CD8-positive, alpha-beta memory T cell (primary cell): Measurements from ENCODE around the gene SEC14L5. TPM values are rescaled to one million over a fixed set of nuclear protein-coding genes. Genes with fewer than 3 reads are reported as not detected.

Experiments
- CTCF ChIA-PET: fragments of 350-600 bp; sonication (Branson Sonifier 250); formaldehyde crosslinking; loops from one replicate; lab custom pipeline; 2021; ENCODE audit warnings: antibody characterized with exemption; lab: Charles Lee
- POLR2A ChIA-PET: fragments of 350-600 bp; sonication (Branson Sonifier 250); formaldehyde crosslinking; loops from one replicate; lab custom pipeline; 2021; ENCODE audit warnings: antibody characterized with exemption; lab: Charles Lee
- DNase-seq, 5 donors: peaks; one replicate each; pipeline versions ENCODE4 v3.0.0 to v3.0.0-alpha.2; 2020 to 2022; ENCODE audit warnings: mixed read lengths in 1 of 5
- H3K27ac ChIP-seq: one replicate; pipeline ENCODE4 v1.7.0; 2013; ENCODE audit warnings: low read depth, mild to moderate bottlenecking, low read length, moderate library complexity
- H3K27me3 ChIP-seq: 2 replicates; pipeline ENCODE4 v1.7.0; 2013; ENCODE audit warnings: low read length, mild to moderate bottlenecking; ENCODE audit not compliant: insufficient read depth, poor library complexity, severe bottlenecking
- H3K36me3 ChIP-seq: 2 replicates; pipeline ENCODE4 v1.7.0; 2013; ENCODE audit warnings: mild to moderate bottlenecking, low read length, moderate library complexity; ENCODE audit not compliant: insufficient read depth
- H3K4me1 ChIP-seq: 2 replicates; pipeline ENCODE4 v1.7.0; 2013; ENCODE audit warnings: mild to moderate bottlenecking, low read length, moderate library complexity; ENCODE audit not compliant: insufficient read depth
- H3K4me3 ChIP-seq: 2 replicates; pipeline ENCODE4 v1.7.0; 2013; ENCODE audit warnings: mild to moderate bottlenecking, low read length
- H3K9me3 ChIP-seq: 2 replicates; pipeline ENCODE4 v1.7.0; 2013; ENCODE audit warnings: mild to moderate bottlenecking, low read length
- H3K27ac Mint-ChIP-seq, 8 donors: one replicate each; pipeline ENCODE4 v1.8.0; 2020 to 2021; ENCODE audit warnings: mixed read lengths in 8 of 8, mild to moderate bottlenecking in 6 of 8, inconsistent platforms in 3 of 8, moderate library complexity in 3 of 8
- H3K27me3 Mint-ChIP-seq, 2 donors: one replicate each; pipeline ENCODE4 v1.8.0; 2020 to 2021; ENCODE audit warnings: mixed read lengths in 2 of 2, mild to moderate bottlenecking in 1 of 2, moderate library complexity in 1 of 2
- H3K36me3 Mint-ChIP-seq, 3 donors: one replicate each; pipeline ENCODE4 v1.8.0; 2020 to 2021; ENCODE audit warnings: mixed read lengths in 3 of 3, inconsistent platforms in 1 of 3, mild to moderate bottlenecking in 1 of 3
- H3K4me1 Mint-ChIP-seq, 3 donors: one replicate each; pipeline ENCODE4 v1.8.0; 2020 to 2021; ENCODE audit warnings: mixed read lengths in 3 of 3, inconsistent platforms in 1 of 3, mild to moderate bottlenecking in 1 of 3
- H3K4me3 Mint-ChIP-seq, 7 donors: one replicate each; pipeline ENCODE4 v1.8.0; 2020 to 2021; ENCODE audit warnings: mixed read lengths in 7 of 7, mild to moderate bottlenecking in 6 of 7, moderate library complexity in 4 of 7, inconsistent platforms in 2 of 7
- H3K9me3 Mint-ChIP-seq, 5 donors: one replicate each; pipeline ENCODE4 v1.8.0; 2020 to 2022; ENCODE audit warnings: mixed read lengths in 5 of 5, mild to moderate bottlenecking in 3 of 5, moderate library complexity in 2 of 5, inconsistent platforms in 1 of 5
- polyA plus RNA-seq: library from polyadenylated mRNA; unstranded; fragments of 300-500 nt; fragmentation: Illumina TruSeq; gene quantifications from one replicate; pipeline ENCODE4 v1.2.3, GENCODE V29; 2021
- total RNA-seq, 2 experiments: library from RNA; stranded (reverse); gene quantifications; one replicate each; pipeline ENCODE4 v1.2.3, GENCODE V29; 2021

Gene SEC14L5
- total and polyA plus RNA-seq, 3 experiments from 2014 or later = not detected

DNA sequence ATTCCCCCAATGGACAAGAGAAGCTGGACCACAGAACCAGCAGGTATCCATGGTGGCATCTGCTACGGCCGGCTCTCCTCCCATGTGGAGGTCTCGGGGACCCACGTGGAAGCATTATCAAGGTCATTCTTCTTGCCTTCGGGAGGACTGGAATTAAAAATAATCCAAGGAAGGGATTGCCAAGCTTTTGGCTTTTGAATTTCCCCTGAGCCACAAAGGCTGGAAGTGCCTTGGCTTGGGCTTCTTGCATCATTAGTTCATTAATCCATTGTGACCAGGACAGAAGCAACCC, 59.5 kb downstream of the SEC14L5 start:
- H3K9me3 ChIP-seq = no peaks in the 10 kb centered on the region
- H3K27me3 ChIP-seq = no peaks in the 10 kb centered on the region
- no peak for DNase-seq
- no peaks in the 10 kb centered on the region for H3K36me3 ChIP-seq
- H3K4me3 ChIP-seq = no peak overlapping the region
- ChIA-PET CTCF (no interaction called here), POLR2A (no interaction called here)
- H3K9me3 Mint-ChIP-seq = no peaks in the 10 kb centered on the region
- no peak overlapping the region for H3K27ac ChIP-seq
- no peak overlapping the region for H3K27ac Mint-ChIP-seq
- no peak overlapping the region for H3K4me3 Mint-ChIP-seq
- H3K4me1 Mint-ChIP-seq = no peaks in the 10 kb centered on the region
- H3K36me3 Mint-ChIP-seq = no peaks in the 10 kb centered on the region
- no peaks in the 10 kb centered on the region for H3K4me1 ChIP-seq
- peaks cover 7 to 9% of the 10 kb centered on the region in 2 donors for H3K27me3 Mint-ChIP-seq

DNA sequence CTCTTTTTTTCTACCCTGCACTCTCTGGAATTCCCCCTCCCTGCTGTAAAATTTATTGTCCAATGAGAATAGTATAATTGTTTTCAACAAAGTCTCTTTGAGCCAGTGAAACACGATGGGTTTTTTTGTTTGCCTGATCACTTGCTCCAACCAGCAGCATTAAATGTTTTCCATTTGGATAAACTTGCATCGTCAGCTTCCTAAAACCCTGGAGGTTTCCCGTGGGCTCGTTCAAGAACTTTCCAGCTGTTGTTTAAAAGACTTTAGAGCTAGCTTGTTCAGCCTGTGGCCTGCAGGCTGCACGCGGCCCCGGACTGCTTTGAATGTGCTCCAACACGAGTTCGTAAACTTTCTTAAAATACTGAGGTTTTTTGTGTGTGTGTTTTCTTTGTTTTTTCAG, 60.7 kb downstream of the SEC14L5 start:
- H3K9me3 Mint-ChIP-seq = no peaks in the 10 kb centered on the region
- ChIA-PET POLR2A (no interaction called here), CTCF (no interaction called here)
- no peak overlapping the region for H3K4me3 ChIP-seq
- no peak for DNase-seq
- peaks cover 2 to 8% of the 10 kb centered on the region in 2 donors for H3K27me3 Mint-ChIP-seq
- no peak overlapping the region for H3K27ac Mint-ChIP-seq
- H3K27me3 ChIP-seq = no peaks in the 10 kb centered on the region
- H3K4me3 Mint-ChIP-seq = no peak overlapping the region
- H3K27ac ChIP-seq = no peak overlapping the region
- H3K36me3 Mint-ChIP-seq = no peaks in the 10 kb centered on the region
- H3K9me3 ChIP-seq = no peaks in the 10 kb centered on the region
- H3K4me1 Mint-ChIP-seq = no peaks in the 10 kb centered on the region
- no peaks in the 10 kb centered on the region for H3K4me1 ChIP-seq
- no peaks in the 10 kb centered on the region for H3K36me3 ChIP-seq

DNA sequence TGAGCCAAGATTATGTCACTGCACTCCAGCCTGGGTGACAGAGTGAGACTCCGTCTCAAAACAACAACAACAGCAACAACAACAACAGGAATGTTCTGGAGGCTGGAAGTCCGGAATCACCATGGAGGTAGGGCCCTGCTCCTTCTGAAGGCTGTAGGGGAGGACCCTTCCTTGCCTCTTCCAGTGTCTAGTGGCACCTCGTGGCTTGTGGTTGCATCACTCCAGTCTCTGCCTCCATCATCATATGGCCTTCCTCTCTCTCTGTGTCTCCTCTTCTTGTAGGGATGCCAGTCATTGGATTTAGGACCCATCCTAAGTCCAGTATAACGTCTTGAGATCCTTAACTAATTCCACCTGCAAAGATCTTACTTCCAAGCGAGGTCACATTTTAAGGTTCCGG, 61.6 kb downstream of the SEC14L5 start:
- ChIA-PET CTCF (no interaction called here), POLR2A (no interaction called here)
- DNase-seq = no peak
- Histone ChIP-seq H3K4me1 (no peaks in the 10 kb centered on the region), H3K9me3 (no peaks in the 10 kb centered on the region), H3K27me3 (no peaks in the 10 kb centered on the region), H3K36me3 (no peaks in the 10 kb centered on the region), H3K27ac (no peak overlapping the region), H3K4me3 (no peak overlapping the region)
- H3K4me1 Mint-ChIP-seq = no peaks in the 10 kb centered on the region
- H3K27me3 Mint-ChIP-seq = peaks cover 2 to 8% of the 10 kb centered on the region in 2 donors
- H3K36me3 Mint-ChIP-seq = peaks cover 0 to under 1% (median 0%) of the 10 kb centered on the region in 3 donors
- H3K27ac Mint-ChIP-seq = no peak overlapping the region
- H3K9me3 Mint-ChIP-seq = no peaks in the 10 kb centered on the region
- no peak overlapping the region for H3K4me3 Mint-ChIP-seq

DNA sequence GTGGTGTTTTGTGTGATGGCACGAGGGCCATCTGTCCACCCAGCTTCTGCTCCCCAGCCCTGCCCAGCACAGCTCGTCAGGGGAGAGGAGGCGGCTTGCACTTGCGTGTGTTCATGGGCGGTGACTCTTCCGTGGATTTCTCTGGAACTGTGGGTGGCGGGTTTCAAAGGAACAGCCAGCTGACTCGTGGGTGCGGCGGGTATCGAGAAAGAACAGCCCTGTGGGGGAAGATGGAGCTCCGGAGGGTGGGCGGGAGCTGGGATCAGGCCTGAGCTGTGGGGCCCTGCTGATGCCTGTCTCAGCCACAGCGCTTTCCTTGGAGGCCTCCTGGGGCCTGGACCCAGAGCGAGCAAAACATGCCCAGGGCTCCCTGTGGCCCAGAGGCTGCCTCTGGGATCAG, 62.4 kb downstream of the SEC14L5 start:
- H3K4me1 Mint-ChIP-seq = no peaks in the 10 kb centered on the region
- POLR2A ChIA-PET = no interaction called here

DNA sequence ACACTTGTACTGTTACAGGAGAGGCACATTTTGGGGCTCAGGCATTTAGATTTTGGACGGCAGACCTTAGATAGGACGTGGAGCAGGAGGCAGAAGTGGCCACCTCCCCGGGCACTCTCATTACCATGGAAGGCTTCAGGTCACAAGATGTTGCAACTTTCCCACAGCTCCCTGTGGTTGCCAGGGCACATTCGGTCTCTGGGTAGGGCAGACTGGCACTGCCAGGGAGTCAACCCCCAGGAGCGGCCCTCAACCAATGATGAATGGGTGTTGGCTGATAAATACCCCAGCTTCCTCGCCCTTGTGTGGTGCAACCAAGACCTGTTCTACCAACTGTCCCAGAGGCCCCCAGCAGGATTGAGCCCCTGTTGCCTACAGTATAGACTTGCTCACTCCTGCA, 64.4 kb downstream of the SEC14L5 start:
- DNase-seq = no peak
- no peak overlapping the region for H3K4me3 Mint-ChIP-seq
- H3K27ac Mint-ChIP-seq = peak overlapping the region in 1 of 8 donors; percentile 79
- Histone ChIP-seq H3K36me3 (no peaks in the 10 kb centered on the region), H3K9me3 (no peaks in the 10 kb centered on the region), H3K27ac (no peak overlapping the region), H3K4me3 (no peak overlapping the region), H3K27me3 (no peaks in the 10 kb centered on the region), H3K4me1 (no peaks in the 10 kb centered on the region)
- peaks cover 0 to 2% of the 10 kb centered on the region in 2 donors for H3K27me3 Mint-ChIP-seq
- peaks cover 0 to 16% (median 0%) of the 10 kb centered on the region in 3 donors for H3K36me3 Mint-ChIP-seq
- ChIA-PET POLR2A (no interaction called here), CTCF (no interaction called here)
- no peaks in the 10 kb centered on the region for H3K9me3 Mint-ChIP-seq
- H3K4me1 Mint-ChIP-seq = no peaks in the 10 kb centered on the region

More for the DNA sequence above, 62.4 kb downstream of the SEC14L5 start:
- Mint-ChIP-seq H3K36me3 (peaks cover 0 to 5% (median 0%) of the 10 kb centered on the region in 3 donors), H3K9me3 (no peaks in the 10 kb centered on the region), H3K4me3 (no peak overlapping the region), H3K27ac (no peak overlapping the region), H3K27me3 (peaks cover 2 to 5% of the 10 kb centered on the region in 2 donors)
- no peaks in the 10 kb centered on the region for H3K27me3 ChIP-seq
- no peak overlapping the region for H3K27ac ChIP-seq
- DNase-seq = no peak
- H3K9me3 ChIP-seq = no peaks in the 10 kb centered on the region
- no peaks in the 10 kb centered on the region for H3K36me3 ChIP-seq
- CTCF ChIA-PET = no interaction called here
- H3K4me3 ChIP-seq = no peak overlapping the region
- no peaks in the 10 kb centered on the region for H3K4me1 ChIP-seq

DNA sequence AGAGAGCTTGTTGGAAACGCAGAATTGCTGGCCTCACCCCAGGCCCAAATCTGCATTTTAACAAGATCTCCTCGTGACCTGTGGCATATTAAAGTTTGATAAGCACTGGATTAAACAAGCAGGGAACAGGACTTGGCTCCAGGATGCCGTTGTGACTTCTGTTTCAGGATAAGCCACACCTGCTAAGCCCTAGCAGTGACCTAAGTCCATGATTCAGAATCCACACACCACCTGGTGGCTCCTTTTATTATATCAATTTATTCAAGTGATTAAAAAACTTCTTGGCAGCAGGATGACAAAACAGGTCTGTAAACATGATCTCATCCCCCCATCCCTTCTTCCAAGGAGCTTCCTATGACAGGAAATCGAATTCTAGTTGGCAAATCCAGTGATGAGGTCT, 66.5 kb downstream of the SEC14L5 start:
- Mint-ChIP-seq H3K9me3 (no peaks in the 10 kb centered on the region), H3K4me1 (no peaks in the 10 kb centered on the region), H3K27ac (no peak overlapping the region), H3K36me3 (peaks cover 0 to 32% (median 3%) of the 10 kb centered on the region in 3 donors), H3K4me3 (no peak overlapping the region), H3K27me3 (peaks cover 0 to 2% of the 10 kb centered on the region in 2 donors)
- Histone ChIP-seq H3K27ac (no peak overlapping the region), H3K4me1 (no peaks in the 10 kb centered on the region), H3K27me3 (no peaks in the 10 kb centered on the region), H3K4me3 (no peak overlapping the region), H3K9me3 (no peaks in the 10 kb centered on the region), H3K36me3 (no peaks in the 10 kb centered on the region)
- POLR2A ChIA-PET = no interaction called here
- DNase-seq = no peak
- CTCF ChIA-PET = interaction anchor here (0.6 kb wide), 1 partner anchor 55 kb away, joined by 3 read pairs; no protein-coding TSS in a partner anchor

DNA sequence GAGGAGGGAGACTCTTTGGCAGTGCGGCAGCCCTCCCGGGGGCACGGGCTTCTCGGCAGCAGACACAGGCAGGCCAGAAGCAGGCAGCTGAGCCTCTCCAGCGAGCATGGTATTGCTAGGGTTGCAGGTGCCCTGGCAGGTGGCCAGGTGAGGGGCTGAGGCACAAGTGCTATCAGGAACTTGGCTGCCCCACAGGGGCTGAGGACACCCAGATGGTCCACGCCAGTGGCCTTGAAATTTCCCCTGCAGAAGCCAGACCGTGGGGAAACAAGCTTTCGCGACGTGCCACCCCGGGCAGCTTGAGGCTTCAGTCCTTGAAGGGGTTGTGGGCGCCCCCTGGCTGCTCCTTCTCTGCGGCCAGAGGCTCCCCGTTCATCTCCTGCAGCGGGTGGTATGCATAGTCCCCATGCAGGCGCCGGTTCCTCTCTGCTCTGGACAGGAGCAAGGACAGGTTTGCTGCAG, 67.1 kb downstream of the SEC14L5 start:
- Mint-ChIP-seq H3K9me3 (no peaks in the 10 kb centered on the region), H3K4me1 (no peaks in the 10 kb centered on the region), H3K4me3 (no peak overlapping the region), H3K27ac (no peak overlapping the region), H3K27me3 (peaks cover 0 to 2% of the 10 kb centered on the region in 2 donors), H3K36me3 (peaks cover 0 to 36% (median 3%) of the 10 kb centered on the region in 3 donors)
- POLR2A ChIA-PET = no interaction called here
- CTCF ChIA-PET = no interaction called here
- Histone ChIP-seq H3K4me3 (no peak overlapping the region), H3K36me3 (no peaks in the 10 kb centered on the region), H3K27ac (no peak overlapping the region), H3K27me3 (no peaks in the 10 kb centered on the region), H3K4me1 (no peaks in the 10 kb centered on the region), H3K9me3 (no peaks in the 10 kb centered on the region)
- DNase-seq = peak in 1 of 5 donors; percentile 36

DNA sequence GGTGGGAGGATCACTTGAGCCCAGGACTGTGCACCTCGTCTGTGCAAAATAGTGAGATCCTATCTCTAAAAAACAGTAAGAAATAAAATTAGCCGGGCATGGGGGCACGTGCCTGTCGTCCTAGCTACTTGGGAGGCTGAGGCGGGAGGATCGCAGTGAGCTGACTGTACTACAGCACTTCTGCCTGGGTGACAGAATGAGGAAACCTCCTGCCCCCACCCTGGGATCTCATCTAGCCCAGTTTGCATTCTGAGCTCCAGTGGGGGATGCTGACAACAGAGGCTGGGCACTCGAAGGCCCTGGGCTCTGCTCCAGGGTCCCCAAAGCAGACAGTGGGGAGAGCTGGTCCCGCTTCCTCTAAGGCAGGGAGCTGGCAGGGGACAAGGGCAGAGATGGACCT, 68.5 kb downstream of the SEC14L5 start:
- H3K36me3 ChIP-seq = no peaks in the 10 kb centered on the region
- DNase-seq = peak in 1 of 5 donors; percentile 16
- Mint-ChIP-seq H3K4me1 (no peaks in the 10 kb centered on the region), H3K4me3 (no peak overlapping the region), H3K9me3 (no peaks in the 10 kb centered on the region), H3K36me3 (peaks cover 0 to 46% (median 5%) of the 10 kb centered on the region in 3 donors), H3K27me3 (peaks cover 0 to 2% of the 10 kb centered on the region in 2 donors), H3K27ac (no peak overlapping the region)
- no peaks in the 10 kb centered on the region for H3K9me3 ChIP-seq
- H3K27ac ChIP-seq = no peak overlapping the region
- POLR2A ChIA-PET = no interaction called here
- H3K4me3 ChIP-seq = no peak overlapping the region
- CTCF ChIA-PET = no interaction called here
- H3K4me1 ChIP-seq = no peaks in the 10 kb centered on the region
- no peaks in the 10 kb centered on the region for H3K27me3 ChIP-seq

DNA sequence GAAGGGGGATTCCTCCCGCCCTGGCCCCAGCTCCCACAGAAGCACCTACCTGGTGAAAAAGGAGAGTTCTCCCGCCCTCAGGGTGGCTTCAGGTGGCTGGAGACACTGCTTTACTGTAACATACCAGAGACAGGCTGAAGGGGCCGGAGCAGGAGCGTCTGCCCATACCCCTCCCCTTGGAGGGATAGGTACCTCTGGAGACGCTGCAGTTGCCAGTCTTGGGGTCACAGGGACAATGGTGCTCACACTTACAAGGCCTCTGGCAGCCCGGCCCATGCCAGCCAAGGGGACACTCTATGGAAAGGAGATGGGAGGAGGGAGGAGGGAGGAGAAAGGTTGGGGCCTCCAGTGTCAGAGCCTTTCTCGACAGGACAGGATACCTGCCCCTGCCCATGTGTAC, 69.0 kb downstream of the SEC14L5 start:
- Mint-ChIP-seq H3K27ac (no peak overlapping the region), H3K36me3 (peaks cover 0 to 49% (median 5%) of the 10 kb centered on the region in 3 donors)

More for the DNA sequence above, 69.0 kb downstream of the SEC14L5 start:
- Histone ChIP-seq H3K27me3 (no peaks in the 10 kb centered on the region), H3K4me1 (no peaks in the 10 kb centered on the region), H3K27ac (no peak overlapping the region), H3K4me3 (no peak overlapping the region), H3K36me3 (no peaks in the 10 kb centered on the region), H3K9me3 (no peaks in the 10 kb centered on the region)
- DNase-seq = peak in 1 of 5 donors; percentile 24
- no peaks in the 10 kb centered on the region for H3K27me3 Mint-ChIP-seq
- ChIA-PET POLR2A (no interaction called here), CTCF (no interaction called here)
- H3K4me1 Mint-ChIP-seq = peaks cover 0 to 4% (median 0%) of the 10 kb centered on the region in 3 donors
- no peaks in the 10 kb centered on the region for H3K9me3 Mint-ChIP-seq
- no peak overlapping the region for H3K4me3 Mint-ChIP-seq
